Left forelimb (tissue), 1 donor: Measurements from ENCODE around the gene FBXW2.

Experiments
- DNase-seq: peaks from one replicate; pipeline ENCODE4 v3.0.0-alpha.2; 2018; ENCODE audit warnings: low spot score

Gene FBXW2

GRCh38 chr9:120741701-120742100, 51.5 kb downstream of the FBXW2 start:
- DNase-seq = no peak

GRCh38 chr9:120741191-120741590, 52.0 kb downstream of the FBXW2 start:
- no peak for DNase-seq

GRCh38 chr9:120740132-120740531, 53.1 kb downstream of the FBXW2 start:
- DNase-seq = no peak

- DNase-seq = no peak
Observed at GRCh38 chr9:120737416-120738165, 55.6 kb downstream of the FBXW2 start.

- DNase-seq = no peak
Observed at GRCh38 chr9:120736881-120737280, 56.3 kb downstream of the FBXW2 start.

- no peak for DNase-seq
Observed at GRCh38 chr9:120735415-120736126, 57.6 kb downstream of the FBXW2 start.

- DNase-seq = no peak
Observed at GRCh38 chr9:120734607-120735410, 58.4 kb downstream of the FBXW2 start.

- DNase-seq = no peak
Observed at GRCh38 chr9:120733190-120733589, 60.0 kb downstream of the FBXW2 start.

GRCh38 chr9:120730654-120731514, 62.3 kb downstream of the FBXW2 start:
- no peak for DNase-seq

GRCh38 chr9:120729791-120730241, 63.4 kb downstream of the FBXW2 start:
- no peak for DNase-seq

- DNase-seq = no peak
Observed at GRCh38 chr9:120726484-120726883, 66.7 kb downstream of the FBXW2 start.

- no peak for DNase-seq
Observed at GRCh38 chr9:120725907-120726306, 67.3 kb downstream of the FBXW2 start.

- DNase-seq = no peak
Observed at GRCh38 chr9:120724757-120725400, 68.3 kb downstream of the FBXW2 start.

- DNase-seq = no peak
Observed at GRCh38 chr9:120723565-120723964, 69.7 kb downstream of the FBXW2 start.

- no peak for DNase-seq
Observed at GRCh38 chr9:120720404-120720803, 72.8 kb downstream of the FBXW2 start.

GRCh38 chr9:120718316-120718715, 74.9 kb downstream of the FBXW2 start:
- DNase-seq = no peak

GRCh38 chr9:120717176-120717575, 76.0 kb downstream of the FBXW2 start:
- DNase-seq = no peak

GRCh38 chr9:120716483-120716882, 76.7 kb downstream of the FBXW2 start:
- DNase-seq = no peak

- DNase-seq = no peak
Observed at GRCh38 chr9:120715389-120715924, 77.8 kb downstream of the FBXW2 start.

- no peak for DNase-seq
Observed at GRCh38 chr9:120714846-120715388, 78.3 kb downstream of the FBXW2 start.
